Gastroesophageal sphincter (tissue), 4 donors: ENCODE measurements around the gene MYO1D. TPM values are rescaled to one million over a fixed set of nuclear protein-coding genes. Genes with fewer than 3 reads are reported as not detected.

Experiments used
- ATAC-seq: fragments of 150-250 bp; one replicate; pipeline ENCODE4 v1.9.1; 2016; ENCODE audit warnings: mild to moderate bottlenecking, moderate library complexity
- H3K27ac ChIP-seq, 4 donors: fragments of 200-600 bp; sonication (generic) in 3 of 4; 1 replicate in 3 of 4; 2 replicates in 1 of 4; pipeline ENCODE4 v1.5.1; 2016 to 2019
- H3K27me3 ChIP-seq: fragments of 200-600 bp; sonication (generic); one replicate; pipeline ENCODE4 v1.5.1; 2019
- H3K36me3 ChIP-seq, 2 donors: fragments of 200-600 bp; sonication (generic); one replicate each; pipeline ENCODE4 v1.5.1; 2019; ENCODE audit warnings: control low read depth in 1 of 2
- H3K4me1 ChIP-seq, 3 donors: fragments of 200-600 bp; sonication (generic); 1 replicate in 2 of 3; 2 replicates in 1 of 3; pipeline ENCODE4 v1.5.1; 2016 to 2019; ENCODE audit warnings: control low read depth in 2 of 3
- H3K4me3 ChIP-seq, 2 donors: fragments of 200-600 bp; sonication (generic); one replicate each; pipeline ENCODE4 v1.5.1; 2019; ENCODE audit warnings: mild to moderate bottlenecking in 1 of 2, moderate library complexity in 1 of 2
- H3K9me3 ChIP-seq, 3 donors: fragments of 200-600 bp; sonication (generic); one replicate each; pipeline ENCODE4 v1.5.1; 2017 to 2019; ENCODE audit warnings: control low read depth in 2 of 3
- CTCF ChIP-seq, 4 experiments: fragments of 200-600 bp in 2 of 4; fragments of 450-650 bp in 2 of 4; sonication (generic) in 1 of 4; IDR thresholded peaks; one replicate each; pipeline ENCODE4 v1.5.1; 2017 to 2019; ENCODE audit warnings: antibody characterized with exemption in 4 of 4, mild to moderate bottlenecking in 2 of 4, moderate library complexity in 2 of 4
- EP300 ChIP-seq: sonication (generic); formaldehyde crosslinking; IDR thresholded peaks from one replicate; pipeline ENCODE4 v1.6.1; 2017; ENCODE audit warnings: antibody characterized with exemption, mild to moderate bottlenecking
- POLR2A ChIP-seq, 2 donors: fragments of 450-650 bp; IDR thresholded peaks; one replicate each; pipeline ENCODE4 v1.6.1; 2017; ENCODE audit warnings: antibody characterized with exemption in 2 of 2, mild to moderate bottlenecking in 2 of 2, moderate library complexity in 1 of 2
- POLR2AphosphoS5 ChIP-seq: sonication (generic); formaldehyde crosslinking; IDR thresholded peaks from one replicate; pipeline ENCODE4 v1.6.1; 2017; ENCODE audit warnings: antibody characterized with exemption
- WGBS, 2 donors: methylation state at CpG; one replicate each; pipeline ENCODE4 v1.1.5; 2018; ENCODE audit warnings: low coverage in 1 of 2; 5-methylcytosine and 5-hydroxymethylcytosine counted together
- total RNA-seq, 4 donors: library from RNA; depleted of rRNA; stranded (reverse); fragments of >200 nt; gene quantifications; one replicate each; pipeline ENCODE4 v1.1.0, GENCODE V29; 2016

MYO1D gene
- total RNA-seq, 4 donors from 2014 or later, result 28.2 to 63.5 (median 47.2) TPM

GRCh38 chr17:32904891-32905290 lies 28.0 kb upstream of the MYO1D start:
- 69% methylated on average over 2 to 3 of the region's 3 CpGs for WGBS, 2 donors
- TF ChIP-seq EP300 (no peak), POLR2AphosphoS5 (no peak), CTCF (IDR thresholded peaks at IDR 0.05) (no peak), POLR2A (IDR thresholded peaks at IDR 0.05) (no peak)

GRCh38 chr17:32903774-32904673 lies 27.1 kb upstream of the MYO1D start:
- peaks cover 6% of the 10 kb centered on the region for H3K27me3 ChIP-seq
- TF ChIP-seq POLR2A (IDR thresholded peaks at IDR 0.05), result no peak
- no peak for TF ChIP-seq CTCF (IDR thresholded peaks at IDR 0.05)
- no peak for TF ChIP-seq POLR2AphosphoS5
- no peak for TF ChIP-seq EP300
- no peaks in the 10 kb centered on the region for H3K4me1 ChIP-seq
- H3K27ac ChIP-seq, result no peak overlapping the region
- no peak for ATAC-seq
- no peak overlapping the region for H3K4me3 ChIP-seq
- WGBS, 2 donors, result 69% methylated on average over 3 of the region's 5 CpGs; no CpG with 5 or more reads in 1 of the 2 donors
- no peaks in the 10 kb centered on the region for H3K9me3 ChIP-seq
- H3K36me3 ChIP-seq, result no peaks in the 10 kb centered on the region

More at GRCh38 chr17:32904891-32905290, 28.0 kb upstream of the MYO1D start:
- H3K9me3 ChIP-seq, result no peaks in the 10 kb centered on the region
- H3K4me1 ChIP-seq, result peaks cover 0 to 5% (median 0%) of the 10 kb centered on the region in 3 donors
- ATAC-seq, result no peak
- H3K4me3 ChIP-seq, result no peak overlapping the region
- H3K27ac ChIP-seq, result no peak overlapping the region
- H3K27me3 ChIP-seq, result peaks cover 6% of the 10 kb centered on the region
- no peaks in the 10 kb centered on the region for H3K36me3 ChIP-seq

- TF ChIP-seq POLR2AphosphoS5, result no peak
- TF ChIP-seq POLR2A (IDR thresholded peaks at IDR 0.05), result no peak
- no peak for TF ChIP-seq CTCF (IDR thresholded peaks at IDR 0.05)
- TF ChIP-seq EP300, result no peak
- 86 to 100% methylated on average over 4 of the region's 4 CpGs for WGBS, 2 donors
Measured at GRCh38 chr17:32901743-32902142, 24.8 kb upstream of the MYO1D start.

GRCh38 chr17:32899236-32900013 lies 22.5 kb upstream of the MYO1D start:
- 50 to 66% methylated on average over 2 of the region's 2 CpGs for WGBS, 2 donors
- no peaks in the 10 kb centered on the region for H3K4me1 ChIP-seq
- no peak for ATAC-seq

More at GRCh38 chr17:32901743-32902142, 24.8 kb upstream of the MYO1D start:
- no peaks in the 10 kb centered on the region for H3K9me3 ChIP-seq
- no peak overlapping the region for H3K4me3 ChIP-seq
- H3K27me3 ChIP-seq, result peaks cover 16% of the 10 kb centered on the region
- no peaks in the 10 kb centered on the region for H3K36me3 ChIP-seq
- no peaks in the 10 kb centered on the region for H3K4me1 ChIP-seq
- H3K27ac ChIP-seq, result no peak overlapping the region
- no peak for ATAC-seq

More at GRCh38 chr17:32899236-32900013, 22.5 kb upstream of the MYO1D start:
- H3K36me3 ChIP-seq, result no peaks in the 10 kb centered on the region
- peaks cover 16% of the 10 kb centered on the region for H3K27me3 ChIP-seq
- H3K4me3 ChIP-seq, result no peak overlapping the region
- no peaks in the 10 kb centered on the region for H3K9me3 ChIP-seq
- TF ChIP-seq CTCF (IDR thresholded peaks at IDR 0.05) (no peak), EP300 (no peak), POLR2AphosphoS5 (no peak), POLR2A (IDR thresholded peaks at IDR 0.05) (no peak)
- H3K27ac ChIP-seq, result no peak overlapping the region
